SK-N-SH (cell line): ENCODE data around the gene GYS1. TPM values are rescaled to one million over a fixed set of nuclear protein-coding genes. Genes with fewer than 3 reads are reported as not detected.

Experiments used
- CTCF ChIA-PET: fragments of 300-600, 350-600 bp; formaldehyde crosslinking; extraction: SDS; loops from one replicate; lab custom pipeline; 2021; lab: Yijun Ruan, JAX
- POLR2A ChIA-PET: fragments of 350-600 bp; sonication (Branson Sonifier 250); formaldehyde crosslinking; extraction: SDS; loops from one replicate; lab custom pipeline; 2020; ENCODE audit warnings: antibody characterized with exemption, inconsistent platforms; lab: Yijun Ruan, JAX
- DNase-seq: peaks from one replicate; pipeline ENCODE4 v3.0.0; 2012
- H2AFZ ChIP-seq: fragments of 200-600 bp; sonication (generic); 2 replicates; pipeline ENCODE4 v1.8.1; 2016; ENCODE audit warnings: antibody characterized with exemption, mild to moderate bottlenecking, low read depth
- H3F3A ChIP-seq: fragments of 200-600 bp; sonication (generic); replicated peaks from 2 replicates; pipeline ENCODE3; 2016; ENCODE audit warnings: antibody characterized with exemption, mild to moderate bottlenecking; ENCODE audit not compliant: insufficient read depth
- H3K27ac ChIP-seq, 2 experiments: fragments of 200-500 bp in 1 of 2; fragments of 200-600 bp in 1 of 2; sonication (Bioruptor generic) in 1 of 2; sonication (generic), shearing (Covaris generic) in 1 of 2; 2 replicates each; pipeline versions ENCODE4 v1.5.1 to v1.6.1; 2014 to 2016; ENCODE audit warnings: low read depth in 2 of 2, inconsistent platforms in 1 of 2, low read length in 1 of 2, mild to moderate bottlenecking in 1 of 2, mixed read lengths in 1 of 2
- H3K27me3 ChIP-seq: fragments of 200-600 bp; sonication (generic), shearing (Covaris generic); 2 replicates; pipeline ENCODE4 v1.6.1; 2016; ENCODE audit warnings: mixed run types; ENCODE audit not compliant: insufficient read depth
- H3K36me3 ChIP-seq, 2 experiments: fragments of 200-500 bp in 1 of 2; fragments of 200-600 bp in 1 of 2; sonication (Bioruptor generic) in 1 of 2; sonication (generic) in 1 of 2; replicated peaks in 1 of 2; 2 replicates each; pipeline versions ENCODE3 to v1.5.1; 2014 to 2016; ENCODE audit warnings: low read length in 1 of 2, mild to moderate bottlenecking in 1 of 2; ENCODE audit not compliant: insufficient read depth in 2 of 2, control insufficient read depth in 1 of 2
- H3K4me1 ChIP-seq, 2 experiments: fragments of 200-500 bp in 1 of 2; fragments of 200-600 bp in 1 of 2; sonication (Bioruptor generic) in 1 of 2; sonication (generic), shearing (Covaris generic) in 1 of 2; 2 replicates each; pipeline versions ENCODE4 v1.5.1 to v1.6.1; 2014 to 2016; ENCODE audit warnings: low read depth in 1 of 2, low read length in 1 of 2, mixed run types in 1 of 2; ENCODE audit not compliant: insufficient read depth in 2 of 2, control insufficient read depth in 1 of 2
- H3K4me2 ChIP-seq: fragments of 200-600 bp; sonication (generic), shearing (Covaris generic); 2 replicates; pipeline ENCODE4 v1.6.1; 2017; ENCODE audit warnings: mixed run types
- H3K4me3 ChIP-seq, 2 experiments: fragments of 200-500 bp in 1 of 2; fragments of 200-600 bp in 1 of 2; sonication (Bioruptor generic) in 1 of 2; sonication (generic), shearing (Covaris generic) in 1 of 2; 2 replicates each; pipeline versions ENCODE4 v1.5.1 to v1.8.1; 2014 to 2016; ENCODE audit warnings: low read depth in 2 of 2, inconsistent platforms in 1 of 2, low read length in 1 of 2, mild to moderate bottlenecking in 1 of 2, mixed read lengths in 1 of 2, moderate library complexity in 1 of 2
- H3K79me2 ChIP-seq: fragments of 200-600 bp; sonication (generic); 2 replicates; pipeline ENCODE4 v1.8.1; 2017; ENCODE audit warnings: mild to moderate bottlenecking; ENCODE audit not compliant: insufficient read depth
- H3K9ac ChIP-seq: fragments of 200-600 bp; sonication (generic); 2 replicates; pipeline ENCODE4 v1.6.1; 2017; ENCODE audit warnings: mixed run types
- H3K9me2 ChIP-seq: fragments of 200-600 bp; sonication (generic); 2 replicates; pipeline ENCODE4 v1.6.1; 2017; ENCODE audit warnings: mixed run types
- H3K9me3 ChIP-seq: fragments of 200-600 bp; sonication (generic); 2 replicates; pipeline ENCODE4 v1.6.1; 2017; ENCODE audit warnings: mixed run types, mild to moderate bottlenecking, moderate library complexity
- H4K20me1 ChIP-seq: fragments of 200-600 bp; sonication (generic); 2 replicates; pipeline ENCODE4 v1.6.1; 2017; ENCODE audit warnings: mild to moderate bottlenecking, mixed run types; ENCODE audit not compliant: insufficient read depth
- EP300 ChIP-seq, 2 experiments: IDR thresholded peaks; 2 replicates each; pipeline versions ENCODE4 v1.4.0 to v1.6.1; 2012; ENCODE audit warnings: borderline replicate concordance in 1 of 2, low read depth in 1 of 2, low read length in 1 of 2
- EZH2phosphoT487 ChIP-seq: fragments of 200-600 bp; sonication (generic); IDR thresholded peaks from 2 replicates; pipeline ENCODE4 v1.6.1; 2017; ENCODE audit warnings: low read depth, mixed run types, mild to moderate bottlenecking, antibody characterized with exemption, moderate library complexity, borderline replicate concordance
- FOXM1 ChIP-seq: IDR thresholded peaks from 2 replicates; pipeline ENCODE4 v1.4.0; 2012; ENCODE audit warnings: low read depth, mild to moderate bottlenecking
- IRF3 ChIP-seq: fragments of 150-350 bp; IDR thresholded peaks from 2 replicates; pipeline ENCODE4 v1.6.1; 2016; ENCODE audit warnings: mild to moderate bottlenecking, low read depth, low read length
- JUND ChIP-seq: IDR thresholded peaks from 2 replicates; pipeline ENCODE4 v1.4.0; 2012
- MEF2A ChIP-seq: IDR thresholded peaks from 2 replicates; pipeline ENCODE4 v1.4.0; 2012; ENCODE audit warnings: low read depth, borderline replicate concordance
- NFIC ChIP-seq: IDR thresholded peaks from 2 replicates; pipeline ENCODE4 v1.4.0; 2012; ENCODE audit warnings: borderline replicate concordance
- NRF1 ChIP-seq: IDR thresholded peaks from 2 replicates; pipeline ENCODE4 v1.6.1; 2012; ENCODE audit warnings: low read depth, mild to moderate bottlenecking, low read length
- RAD21 ChIP-seq: IDR thresholded peaks from 2 replicates; pipeline ENCODE4 v1.6.1; 2012; ENCODE audit warnings: mild to moderate bottlenecking, low read length
- RCOR1 ChIP-seq: fragments of 150-350 bp; IDR thresholded peaks from 2 replicates; pipeline ENCODE4 v1.6.1; 2017; ENCODE audit warnings: antibody characterized with exemption, low read length
- REST ChIP-seq: IDR thresholded peaks from 2 replicates; pipeline ENCODE4 v1.6.1; 2012; ENCODE audit warnings: mild to moderate bottlenecking, low read depth, low read length, moderate library complexity
- SMC3 ChIP-seq: IDR thresholded peaks from 2 replicates; pipeline ENCODE4 v1.6.1; 2012; ENCODE audit warnings: low read depth, low read length, improper control_type of control experiment
- USF1 ChIP-seq: IDR thresholded peaks from 2 replicates; pipeline ENCODE4 v1.4.0; 2012; ENCODE audit warnings: low read depth, borderline replicate concordance
- YY1 ChIP-seq: IDR thresholded peaks from 2 replicates; pipeline ENCODE4 v1.4.0; 2012; ENCODE audit warnings: low read depth, mild to moderate bottlenecking
- ZBTB33 ChIP-seq: IDR thresholded peaks from 2 replicates; pipeline ENCODE4 v1.4.0; 2012; ENCODE audit warnings: low read depth, borderline replicate concordance
- WGBS: methylation state at CpG from one replicate; pipeline ENCODE4 v1.1.6; 2017; ENCODE audit warnings: low lambda C conversion rate; 5-methylcytosine and 5-hydroxymethylcytosine counted together
- polyA plus RNA-seq, 3 experiments: library from polyadenylated mRNA; depleted of rRNA; stranded (reverse); fragments of >200 nt; gene quantifications; 2 replicates each; pipeline ENCODE4 v1.2.3, GENCODE V29; 2012

GYS1 gene
- polyA plus RNA-seq, 1 of the 3 experiments (the other 2 are of a cell fraction): 25.3 TPM

GRCh38 chr19:48959341-48960239 lies 33.5 kb downstream of the GYS1 start (continued):
- TF ChIP-seq REST (no peak), SMC3 (no peak), ZBTB33 (no peak)

- H4K20me1 ChIP-seq: no peaks in the 10 kb centered on the region
- no peaks in the 10 kb centered on the region for H3K9me2 ChIP-seq
- no peak overlapping the region for H2AFZ ChIP-seq
- H3K9me3 ChIP-seq: no peaks in the 10 kb centered on the region
- DNase-seq: no peak
- 96% methylated on average over 8 of the region's 8 CpGs for WGBS
- ChIA-PET CTCF (interaction anchor here (1.1 kb wide), 1 partner anchor 13 kb away, joined by 3 read pairs; no protein-coding TSS in a partner anchor), POLR2A (no interaction called here)
- H3K27me3 ChIP-seq: no peaks in the 10 kb centered on the region
- H3K36me3 ChIP-seq: peaks cover 10 to 33% of the 10 kb centered on the region in 2 experiments
- H3K79me2 ChIP-seq: peaks cover 41% of the 10 kb centered on the region
- no peak overlapping the region for H3K4me2 ChIP-seq
- no peak overlapping the region for H3K4me3 ChIP-seq
- no peak overlapping the region for H3K9ac ChIP-seq
- peaks cover 8 to 10% of the 10 kb centered on the region in 2 experiments; a peak in 2 of 4 replicates for H3K4me1 ChIP-seq
- no peak overlapping the region for H3K27ac ChIP-seq
- H3F3A ChIP-seq: peaks cover 26% of the 10 kb centered on the region
- TF ChIP-seq JUND (no peak), EZH2phosphoT487 (no peak), FOXM1 (no peak), RCOR1 (no peak), REST (no peak), MEF2A (no peak), NRF1 (no peak), ZBTB33 (no peak), USF1 (no peak), NFIC (no peak), YY1 (no peak), EP300 (IDR thresholded peaks at IDR 0.05; ENCODE audit: borderline replicate concordance in 1 of 2, low read depth in 1 of 2, low read length in 1 of 2) (no peak), RAD21 (no peak), IRF3 (no peak)
Measured at GRCh38 chr19:48958006-48958405, 35.1 kb downstream of the GYS1 start.
